ENCODE results near the gene RNF208.

Gene RNF208

DNA sequence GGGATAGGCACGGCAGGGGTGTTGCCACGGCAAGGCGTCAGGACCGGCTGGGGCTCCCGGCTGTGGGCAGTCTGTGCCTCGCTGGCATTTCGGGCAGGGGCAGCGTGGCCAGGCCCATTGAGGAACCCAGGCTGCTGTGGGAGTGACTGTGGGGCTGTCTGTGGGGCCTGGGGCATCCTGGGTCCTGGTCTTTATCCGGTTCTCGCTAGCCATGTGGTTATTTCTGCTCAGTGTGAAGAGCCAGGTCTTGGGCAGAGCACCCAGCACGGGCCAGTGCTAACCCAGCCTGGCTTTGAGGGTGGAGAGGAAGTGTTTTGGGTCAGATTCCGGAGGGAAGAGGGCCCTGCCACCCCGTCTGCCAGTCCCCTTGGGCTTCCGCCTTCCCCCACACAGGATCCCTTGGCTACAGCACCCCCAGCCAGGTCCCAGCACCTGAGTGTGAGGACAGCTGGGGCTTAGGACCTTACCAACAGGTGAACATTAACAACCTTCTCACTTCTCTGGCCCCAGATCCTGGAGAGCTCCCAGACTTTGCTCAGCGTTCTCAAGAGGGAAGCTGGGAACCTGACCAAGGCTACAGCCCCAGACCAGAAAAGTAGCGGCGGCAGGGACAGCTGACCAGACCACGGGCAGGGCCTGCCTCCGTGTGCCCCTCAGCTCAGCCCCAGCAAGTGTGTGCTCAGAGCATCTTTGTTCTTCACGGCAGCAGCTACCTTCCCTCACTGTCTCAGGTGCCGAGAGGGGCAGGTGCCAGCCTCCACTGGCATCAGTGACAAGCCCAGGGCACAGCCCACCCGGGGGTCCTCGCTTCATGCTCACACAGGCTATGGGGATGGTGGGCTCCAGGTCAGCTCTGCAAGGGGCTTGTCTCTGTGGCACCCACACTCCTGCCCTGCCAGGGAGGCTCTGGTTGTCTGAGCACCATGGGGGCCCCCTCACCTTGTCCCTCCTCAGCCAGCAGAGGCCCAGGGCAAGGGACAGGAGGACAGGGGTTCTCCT lies 32.4 kb downstream of the RNF208 start:
- no peak for DNase-seq

- DNase-seq = peak; percentile 90
Observed at GRCh38 chr9:137188490-137189296, 33.3 kb downstream of the RNF208 start, which contains the start of the genes ANAPC2 and SSNA1. Gene ANAPC2 (minus strand): TSS chr9:137188560. CDS start chr9:137188532, 28 bp downstream. Gene SSNA1 (plus strand): TSS chr9:137188676. CDS start chr9:137188727, 51 bp downstream.

- no peak for DNase-seq
Observed at GRCh38 chr9:137188086-137188489, 34.0 kb downstream of the RNF208 start.

GRCh38 chr9:137187386-137187785 lies 34.7 kb downstream of the RNF208 start:
- no peak for DNase-seq

DNA sequence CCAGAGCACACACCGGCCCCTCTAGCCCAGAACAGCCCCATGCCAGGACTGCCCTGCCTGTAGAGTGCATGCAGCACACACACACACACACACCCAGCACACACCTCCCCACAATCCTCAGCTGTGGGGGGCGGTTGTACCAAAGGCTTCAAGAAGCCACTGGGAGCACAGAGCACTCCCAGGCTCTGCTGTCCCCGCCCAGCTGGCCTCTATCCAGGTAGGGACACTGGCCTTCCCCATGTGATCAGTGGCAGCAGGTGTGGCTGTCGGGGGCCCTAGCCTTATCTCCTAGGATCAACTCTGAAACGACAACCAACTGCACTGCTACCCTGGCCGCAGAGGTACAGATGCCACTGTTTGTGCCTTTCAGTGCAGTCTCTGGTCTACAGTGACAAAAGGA lies 35.7 kb downstream of the RNF208 start:
- DNase-seq = no peak

DNA sequence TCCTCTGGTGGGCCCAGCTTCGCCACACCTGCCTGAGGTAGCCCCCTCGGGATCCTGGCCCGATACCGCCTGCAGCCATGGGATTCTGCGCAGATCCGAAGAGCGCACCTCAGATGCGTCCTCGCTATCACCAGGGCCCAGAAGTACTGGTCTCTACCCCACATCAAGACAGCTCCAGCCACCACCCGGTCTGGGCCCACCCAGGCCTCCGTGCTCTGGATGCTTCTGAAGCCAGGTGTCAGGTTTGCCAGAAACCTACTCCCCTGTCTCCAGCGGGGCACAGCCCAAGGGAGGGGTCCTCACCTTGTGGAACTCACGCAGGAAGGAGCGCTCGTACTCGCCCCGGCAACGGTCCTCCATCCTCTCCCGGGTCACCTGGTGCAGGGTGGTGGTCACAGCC lies 36.1 kb downstream of the RNF208 start:
- no peak for DNase-seq

GRCh38 chr9:137184881-137185660 lies 37.0 kb downstream of the RNF208 start:
- no peak for DNase-seq

DNA sequence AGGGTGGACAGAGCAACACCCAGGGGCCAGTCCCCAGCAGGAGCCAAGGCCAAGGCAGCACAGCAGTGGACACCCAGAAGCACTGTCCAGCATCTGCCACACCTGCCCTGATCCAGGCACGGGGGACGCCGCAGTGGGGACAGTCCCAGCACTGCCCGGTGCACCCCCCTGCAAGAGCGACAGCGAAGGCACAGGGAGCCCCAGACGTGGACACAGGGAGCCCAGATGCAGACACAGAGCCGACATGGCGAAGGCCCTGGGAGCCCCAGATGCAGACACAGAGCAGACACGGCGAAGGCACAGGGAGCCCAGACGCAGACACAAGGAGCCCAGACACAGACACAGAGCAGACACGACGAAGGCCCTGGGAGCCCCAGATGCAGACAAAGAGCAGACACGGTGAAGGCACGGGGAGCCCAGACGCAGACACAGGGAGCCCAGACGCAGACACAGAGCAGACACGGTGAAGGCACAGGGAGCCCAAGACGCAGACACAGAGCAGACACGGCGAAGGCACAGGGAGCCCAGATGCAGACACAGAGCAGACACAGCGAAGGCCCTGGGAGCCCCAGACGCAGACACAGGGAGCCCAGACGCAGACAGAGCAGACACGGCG lies 38.0 kb downstream of the RNF208 start:
- DNase-seq = no peak

DNA sequence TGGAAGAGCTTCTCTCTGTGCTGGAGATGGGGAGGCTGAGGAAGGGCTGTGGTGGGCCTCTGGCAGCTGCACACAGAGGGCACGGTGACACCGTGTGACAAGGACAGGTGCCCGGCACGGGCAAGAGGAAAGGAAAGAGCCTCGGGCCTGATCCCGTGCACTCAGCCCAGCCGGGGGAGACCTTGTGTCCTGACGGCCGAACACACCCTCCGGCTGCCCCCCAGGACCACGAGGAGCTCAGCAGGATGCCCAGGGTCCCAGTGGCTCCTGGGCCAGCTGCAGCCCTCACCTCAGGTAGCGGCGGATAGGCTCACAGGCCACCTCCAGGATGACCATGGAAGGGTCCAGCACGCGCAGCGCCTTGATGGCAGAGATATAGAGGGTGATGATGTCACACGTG lies 39.2 kb downstream of the RNF208 start:
- no peak for DNase-seq

- no peak for DNase-seq
Observed at GRCh38 chr9:137181680-137182079, 40.4 kb downstream of the RNF208 start.

GRCh38 chr9:137180491-137180890 lies 41.5 kb downstream of the RNF208 start:
- DNase-seq = no peak

GRCh38 chr9:137179761-137180160 lies 42.3 kb downstream of the RNF208 start:
- DNase-seq = no peak

GRCh38 chr9:137178939-137179630 lies 43.0 kb downstream of the RNF208 start:
- no peak for DNase-seq

DNA sequence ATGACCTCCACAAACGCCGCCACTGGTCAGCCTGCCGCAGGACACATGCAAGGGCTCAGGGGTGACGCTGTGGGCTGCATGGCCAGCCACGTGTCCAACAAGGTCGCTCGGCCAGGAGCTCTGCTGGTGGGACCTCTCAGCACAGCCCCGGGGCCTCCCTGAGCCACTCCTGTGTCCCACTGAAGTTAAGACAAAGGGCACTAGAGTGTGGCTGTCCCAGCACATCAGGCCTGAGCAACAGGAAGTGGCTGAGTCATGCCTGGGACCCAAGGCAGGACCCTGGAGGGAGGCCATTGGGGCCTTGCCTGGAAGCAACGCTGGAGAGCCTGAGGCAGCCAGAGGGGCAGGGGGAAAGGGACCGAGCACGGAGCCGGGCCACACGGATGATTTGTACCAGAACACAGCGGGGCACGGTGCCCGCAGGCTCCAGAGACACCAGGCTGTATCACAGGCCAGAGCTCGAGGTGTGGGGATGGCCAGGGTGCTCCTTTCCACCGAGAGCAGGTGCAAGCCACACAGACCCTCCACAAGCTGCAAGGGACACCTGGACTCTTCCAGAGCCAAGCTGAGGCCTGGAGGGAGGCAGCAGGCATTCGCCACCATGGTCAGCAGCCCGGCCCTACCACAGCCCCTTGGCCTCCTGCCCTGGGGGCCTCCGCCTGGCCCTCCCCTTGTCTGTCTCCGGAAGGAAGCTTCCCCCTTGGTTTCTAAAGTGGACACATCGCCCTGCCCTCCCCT lies 43.7 kb downstream of the RNF208 start:
- DNase-seq = no peak

GRCh38 chr9:137176302-137177182 lies 45.5 kb downstream of the RNF208 start:
- no peak for DNase-seq

DNA sequence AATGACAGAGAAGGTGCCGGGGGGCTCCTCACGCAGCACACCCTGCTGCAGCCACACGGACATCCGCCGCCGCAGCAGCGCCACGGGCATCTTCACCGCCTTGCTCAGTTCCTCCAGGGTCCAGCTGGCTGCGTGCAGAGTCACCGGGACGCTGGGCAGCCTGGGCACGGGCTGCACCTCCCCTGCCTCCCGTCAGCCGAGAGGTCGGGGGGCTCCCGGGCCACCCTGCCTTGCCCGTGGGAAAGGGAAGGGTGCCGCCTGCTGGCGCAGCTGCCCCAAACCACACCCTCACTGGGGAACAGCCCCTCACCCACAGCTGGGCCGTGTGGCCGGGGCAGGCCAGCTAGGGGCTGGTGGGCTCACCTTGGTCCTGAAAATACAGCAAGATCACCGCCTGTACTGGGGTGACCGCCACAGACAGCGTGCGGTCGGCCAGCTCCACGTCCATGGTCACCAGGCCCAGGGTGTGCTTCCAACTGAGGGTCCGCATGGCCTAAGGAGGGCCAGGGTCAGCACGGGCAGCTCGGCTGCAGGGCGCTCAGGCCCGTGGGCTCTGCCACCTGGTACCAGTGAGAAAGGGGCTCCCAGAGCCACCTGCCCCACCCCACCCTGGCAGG lies 46.6 kb downstream of the RNF208 start:
- DNase-seq = no peak

- DNase-seq = no peak
Observed at GRCh38 chr9:137174722-137175293, 47.2 kb downstream of the RNF208 start.

DNA sequence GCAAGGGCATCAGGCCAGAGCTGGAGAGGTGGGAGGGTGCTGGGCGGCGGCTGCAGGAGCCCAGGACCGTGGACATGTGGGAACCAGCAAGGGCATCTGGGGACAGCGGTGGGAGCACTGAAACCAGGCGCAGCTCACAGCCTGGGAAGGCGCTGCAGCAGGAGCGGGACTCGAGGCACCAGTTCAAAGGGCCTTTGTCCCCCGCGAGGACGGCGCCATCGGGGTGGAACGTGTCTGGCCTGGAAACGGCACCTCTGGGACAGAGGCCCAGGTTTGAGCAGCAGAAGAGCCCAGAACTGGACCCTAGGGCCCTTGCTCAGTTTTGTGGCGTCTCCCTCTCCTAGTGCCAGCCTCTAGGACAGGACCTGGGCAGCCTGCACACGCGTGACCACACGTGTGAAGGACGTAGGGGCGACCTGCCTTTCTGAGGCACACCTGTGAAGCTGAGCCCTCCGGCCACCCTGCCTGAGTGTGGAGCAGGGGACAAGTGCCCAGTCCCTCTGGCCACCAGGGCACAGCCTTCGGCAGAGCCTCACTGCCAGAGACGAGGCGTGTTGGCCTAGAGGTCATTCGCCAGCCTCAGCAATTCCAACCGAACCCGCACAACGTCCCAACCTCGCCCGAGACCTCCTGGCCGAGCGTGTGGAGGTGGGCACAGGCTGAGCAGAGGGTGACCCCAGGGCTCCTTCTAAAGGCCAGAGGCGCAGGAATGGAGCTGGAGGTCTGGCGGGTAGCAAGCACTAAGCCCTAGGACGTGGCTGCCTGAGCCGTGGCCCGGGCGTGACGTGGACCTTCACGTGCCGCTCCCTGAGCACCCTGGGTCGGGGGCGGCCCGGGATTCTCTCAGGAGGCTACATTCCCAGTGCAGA lies 48.0 kb downstream of the RNF208 start:
- DNase-seq = no peak

All from stimulated activated CD4-positive, alpha-beta T cell treated with anti-CD3 and anti-CD28 coated beads, Interleukin-1b, Interleukin-23, amount 100 ng/mL, for 48 hours (primary cell).